Glutamatergic neuron (in vitro differentiated cells): ENCODE measurements around the gene ANO6. TPM values are rescaled to one million over a fixed set of nuclear protein-coding genes. Genes with fewer than 3 reads are reported as not detected.

Experiments
- DNase-seq: peaks from one replicate; pipeline ENCODE4 v3.0.0; 2022
- H3K27ac Mint-ChIP-seq: one replicate; pipeline ENCODE4 v1.8.0; 2020; ENCODE audit warnings: mild to moderate bottlenecking, mixed read lengths, inconsistent platforms; ENCODE audit not compliant: unreplicated experiment
- H3K27me3 Mint-ChIP-seq: one replicate; pipeline ENCODE4 v1.8.0; 2020; ENCODE audit warnings: mild to moderate bottlenecking, moderate library complexity, mixed read lengths, inconsistent platforms; ENCODE audit not compliant: unreplicated experiment
- H3K36me3 Mint-ChIP-seq: one replicate; pipeline ENCODE4 v1.8.0; 2020; ENCODE audit warnings: mild to moderate bottlenecking, mixed read lengths, inconsistent platforms; ENCODE audit not compliant: unreplicated experiment
- H3K4me1 Mint-ChIP-seq: one replicate; pipeline ENCODE4 v1.8.0; 2020; ENCODE audit warnings: mild to moderate bottlenecking, low read depth, mixed read lengths, inconsistent platforms; ENCODE audit not compliant: unreplicated experiment
- H3K4me3 Mint-ChIP-seq: one replicate; pipeline ENCODE4 v1.8.0; 2020; ENCODE audit warnings: mild to moderate bottlenecking, mixed read lengths, inconsistent platforms; ENCODE audit not compliant: unreplicated experiment
- H3K9me3 Mint-ChIP-seq: one replicate; pipeline ENCODE4 v1.8.0; 2020; ENCODE audit warnings: mild to moderate bottlenecking, moderate library complexity, mixed read lengths, inconsistent platforms; ENCODE audit not compliant: unreplicated experiment
- total RNA-seq: library from RNA; stranded (reverse); fragmentation: NEBNext Ultra II Directional; extraction: Animal tissue kit (Norgen Biotek cat#: 25700); gene quantifications from one replicate; pipeline ENCODE4 v1.2.1, GENCODE V29; 2021; ENCODE audit not compliant: unreplicated experiment
- TF ChIP-seq, protein P1 (sequence below): fragments of 200-600 bp; sonication (generic); IDR thresholded peaks from one replicate; pipeline ENCODE4 v1.5.0; 2021; ENCODE audit not compliant: partially characterized antibody, unreplicated experiment

The ANO6 gene
- total RNA-seq, 1 donor from 2014 or later, result 35.9 TPM

DNA sequence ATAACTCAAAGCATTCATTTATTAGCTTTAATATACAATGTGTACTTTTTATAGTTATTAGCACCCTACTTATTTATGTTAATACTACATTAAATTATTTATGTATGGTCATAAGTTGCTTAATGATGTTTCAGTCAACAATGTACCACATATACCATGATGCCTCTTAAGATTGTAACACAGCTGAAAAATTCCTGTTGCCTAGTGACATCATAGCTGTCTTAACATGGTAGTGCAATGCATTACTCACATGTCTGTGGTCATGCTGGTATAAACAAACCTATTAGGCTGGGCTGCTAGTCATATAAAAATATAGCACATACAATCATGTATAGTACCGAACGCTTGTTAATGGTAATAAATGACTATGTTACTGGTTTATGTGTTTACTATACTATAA, 120.4 kb downstream of the ANO6 start:
- no peak for DNase-seq
- Mint-ChIP-seq H3K27ac (no peak overlapping the region), H3K36me3 (no peaks in the 10 kb centered on the region), H3K27me3 (peaks cover 2% of the 10 kb centered on the region), H3K9me3 (no peaks in the 10 kb centered on the region), H3K4me3 (no peak overlapping the region), H3K4me1 (no peaks in the 10 kb centered on the region)
- TF ChIP-seq, protein P1, sequence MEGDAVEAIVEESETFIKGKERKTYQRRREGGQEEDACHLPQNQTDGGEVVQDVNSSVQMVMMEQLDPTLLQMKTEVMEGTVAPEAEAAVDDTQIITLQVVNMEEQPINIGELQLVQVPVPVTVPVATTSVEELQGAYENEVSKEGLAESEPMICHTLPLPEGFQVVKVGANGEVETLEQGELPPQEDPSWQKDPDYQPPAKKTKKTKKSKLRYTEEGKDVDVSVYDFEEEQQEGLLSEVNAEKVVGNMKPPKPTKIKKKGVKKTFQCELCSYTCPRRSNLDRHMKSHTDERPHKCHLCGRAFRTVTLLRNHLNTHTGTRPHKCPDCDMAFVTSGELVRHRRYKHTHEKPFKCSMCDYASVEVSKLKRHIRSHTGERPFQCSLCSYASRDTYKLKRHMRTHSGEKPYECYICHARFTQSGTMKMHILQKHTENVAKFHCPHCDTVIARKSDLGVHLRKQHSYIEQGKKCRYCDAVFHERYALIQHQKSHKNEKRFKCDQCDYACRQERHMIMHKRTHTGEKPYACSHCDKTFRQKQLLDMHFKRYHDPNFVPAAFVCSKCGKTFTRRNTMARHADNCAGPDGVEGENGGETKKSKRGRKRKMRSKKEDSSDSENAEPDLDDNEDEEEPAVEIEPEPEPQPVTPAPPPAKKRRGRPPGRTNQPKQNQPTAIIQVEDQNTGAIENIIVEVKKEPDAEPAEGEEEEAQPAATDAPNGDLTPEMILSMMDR, result no peak

DNA sequence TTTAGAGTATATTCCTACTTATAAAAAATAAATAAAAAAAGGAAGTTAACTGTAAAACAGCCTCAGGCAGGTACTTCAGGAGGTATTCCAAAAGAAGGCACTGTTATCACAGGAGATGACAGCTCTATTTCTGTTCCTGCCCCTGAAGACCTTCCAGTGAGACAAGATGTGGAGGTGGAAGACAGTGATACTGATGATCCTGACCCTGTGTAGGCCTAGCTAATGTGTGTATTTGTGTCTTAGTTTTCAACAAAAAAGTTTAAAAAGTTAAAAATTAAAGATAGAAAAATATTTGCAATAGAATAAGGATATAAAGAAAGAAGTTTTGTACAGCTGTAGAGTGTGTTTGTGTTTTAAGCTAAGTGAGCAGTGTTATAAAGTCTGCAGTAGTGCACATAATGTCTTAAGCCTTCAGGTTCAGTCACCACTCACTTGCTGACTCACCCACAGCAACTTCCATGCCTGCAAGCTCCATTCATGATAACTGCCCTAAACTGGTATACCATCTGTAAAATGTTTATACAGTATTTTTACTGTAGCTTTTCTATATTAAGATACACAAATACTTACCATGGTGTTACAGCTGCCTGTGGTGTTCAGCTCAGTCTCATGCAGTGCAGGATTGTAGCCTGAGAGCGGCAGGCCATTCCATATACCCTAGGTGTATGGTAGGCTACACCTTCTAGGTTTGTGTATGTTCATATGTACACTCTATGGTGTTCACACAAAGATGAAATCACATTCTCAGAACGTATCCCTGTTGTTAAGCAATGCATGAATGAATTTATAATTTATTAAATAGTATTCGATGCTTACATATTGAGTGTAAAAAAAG, 121.1 kb downstream of the ANO6 start:
- Mint-ChIP-seq H3K27ac (no peak overlapping the region), H3K36me3 (no peaks in the 10 kb centered on the region), H3K9me3 (no peaks in the 10 kb centered on the region), H3K4me1 (no peaks in the 10 kb centered on the region), H3K27me3 (peaks cover 2% of the 10 kb centered on the region), H3K4me3 (no peak overlapping the region)
- TF ChIP-seq, protein P1, result no peak
- DNase-seq, result no peak

DNA sequence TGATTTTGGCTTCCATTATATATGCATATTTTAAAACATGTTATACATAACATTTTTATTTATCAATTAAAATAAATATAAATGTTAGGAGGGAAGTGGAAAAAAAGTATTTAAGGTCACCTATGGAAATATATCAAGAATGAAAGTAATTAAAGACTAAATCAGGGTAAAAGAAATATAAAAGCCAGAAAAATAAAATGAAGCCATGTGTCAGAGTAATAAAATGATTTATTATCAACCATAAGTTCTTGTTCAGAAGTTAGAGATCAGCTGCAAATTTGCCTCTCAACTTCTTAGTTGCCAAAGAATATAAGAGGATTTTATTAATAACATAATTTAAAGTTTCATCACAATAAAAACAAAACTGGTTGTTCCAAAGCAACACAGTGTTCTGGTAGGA, 121.9 kb downstream of the ANO6 start:
- no peaks in the 10 kb centered on the region for H3K9me3 Mint-ChIP-seq
- H3K27me3 Mint-ChIP-seq, result peaks cover 2% of the 10 kb centered on the region
- H3K4me3 Mint-ChIP-seq, result no peak overlapping the region
- H3K27ac Mint-ChIP-seq, result no peak overlapping the region
- TF ChIP-seq, protein P1, result no peak
- H3K4me1 Mint-ChIP-seq, result no peaks in the 10 kb centered on the region
- no peak for DNase-seq
- no peaks in the 10 kb centered on the region for H3K36me3 Mint-ChIP-seq

DNA sequence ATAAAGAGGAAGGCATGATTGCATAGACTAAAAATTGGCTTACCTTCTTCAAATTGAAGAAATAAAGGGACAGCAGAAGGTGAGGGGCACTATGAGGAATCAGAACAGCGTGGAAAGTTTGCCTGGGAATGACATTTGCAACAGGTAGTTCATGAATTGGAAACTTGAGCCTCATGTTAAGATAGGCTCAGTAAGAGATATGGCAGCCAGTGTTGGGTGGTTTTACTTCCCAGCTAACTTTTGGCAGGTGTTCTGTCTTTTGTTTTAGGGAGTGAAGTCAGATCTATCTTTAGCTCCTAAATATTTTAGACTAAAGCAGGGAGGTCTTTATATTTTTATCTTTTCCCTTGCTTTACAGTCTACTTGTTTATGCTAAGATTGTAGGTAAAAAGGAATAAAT, 122.4 kb downstream of the ANO6 start:
- no peak for DNase-seq
- H3K36me3 Mint-ChIP-seq, result no peaks in the 10 kb centered on the region
- no peak overlapping the region for H3K4me3 Mint-ChIP-seq
- no peak overlapping the region for H3K27ac Mint-ChIP-seq
- peaks cover 2% of the 10 kb centered on the region for H3K27me3 Mint-ChIP-seq
- H3K4me1 Mint-ChIP-seq, result no peaks in the 10 kb centered on the region
- no peaks in the 10 kb centered on the region for H3K9me3 Mint-ChIP-seq
- TF ChIP-seq, protein P1, result no peak

DNA sequence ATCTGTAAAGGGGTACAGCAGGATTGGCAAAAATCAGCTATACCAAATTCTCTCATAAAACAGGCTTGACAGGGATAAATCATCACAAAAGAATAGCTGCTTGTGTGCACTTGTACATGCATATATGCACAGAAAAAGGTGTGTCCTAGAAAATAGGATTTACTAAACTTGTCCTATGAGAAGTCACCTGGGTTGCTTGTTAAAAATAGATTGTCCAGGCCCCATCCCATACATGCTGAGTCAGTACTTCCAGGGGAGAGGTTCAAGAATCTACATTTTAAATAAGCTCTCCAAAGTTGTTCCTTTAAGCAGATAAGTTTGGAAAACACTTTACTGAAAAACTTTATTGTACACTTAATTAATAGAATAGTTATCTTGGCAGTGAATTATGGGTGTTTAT, 123.1 kb downstream of the ANO6 start:
- no peak for DNase-seq
- H3K4me1 Mint-ChIP-seq, result no peaks in the 10 kb centered on the region
- H3K27ac Mint-ChIP-seq, result no peak overlapping the region
- H3K4me3 Mint-ChIP-seq, result no peak overlapping the region
- no peaks in the 10 kb centered on the region for H3K9me3 Mint-ChIP-seq
- TF ChIP-seq, protein P1, result no peak
- H3K27me3 Mint-ChIP-seq, result peaks cover 2% of the 10 kb centered on the region
- peaks cover under 1% of the 10 kb centered on the region for H3K36me3 Mint-ChIP-seq
